ENCODE data around the gene SLC52A3.

The SLC52A3 gene

DNA sequence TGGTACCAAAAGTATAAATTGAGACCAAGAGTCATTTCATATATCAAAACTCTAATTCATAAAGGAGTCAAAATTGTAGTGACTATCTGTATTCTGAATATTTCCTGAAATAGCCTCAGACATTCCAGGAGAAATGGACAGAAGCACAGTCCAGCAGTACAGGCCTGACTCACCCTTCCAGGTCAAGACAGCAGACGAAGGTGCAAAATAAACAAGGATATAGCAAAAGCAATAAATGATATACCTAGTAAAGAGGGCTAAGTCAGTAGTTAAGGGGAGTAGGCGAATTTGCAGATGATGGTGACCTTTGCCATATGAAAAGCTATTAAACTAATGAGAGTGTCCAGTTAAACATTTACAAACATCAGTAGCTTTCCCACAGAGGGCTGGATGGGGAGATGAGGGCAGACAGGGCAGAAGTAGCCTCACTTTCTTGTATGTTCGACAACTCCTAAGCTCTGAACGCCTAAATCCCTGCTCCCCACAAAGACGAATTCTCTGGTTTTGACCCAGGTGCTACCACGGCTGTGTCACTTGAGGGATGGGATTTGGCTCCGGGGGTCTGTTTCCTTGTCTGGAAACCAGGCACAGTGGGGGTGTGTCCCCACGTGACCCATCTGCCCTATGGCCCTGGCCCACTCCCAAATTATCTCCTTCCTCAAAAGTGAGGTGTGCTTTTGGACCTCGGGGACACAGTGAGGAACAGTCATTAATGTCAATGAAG lies 3.6 kb upstream of the SLC52A3 start:
- Histone ChIP-seq H3K4me1 (ENCODE audit: control insufficient read depth in 1 of 2, insufficient read depth in 2 of 2, low read length in 2 of 2) (peaks cover 0 to 5% of the 10 kb centered on the region in 2 experiments), H2AFZ (ENCODE audit: insufficient read depth, low read length, poor library complexity) (no peak overlapping the region), H3K4me3 (ENCODE audit: low read depth, low read length) (no peak overlapping the region), H3K14ac (ENCODE audit: low read length) (no peak overlapping the region), H4K12ac (ENCODE audit: low read depth, low read length) (no peak overlapping the region), H4K91ac (ENCODE audit: low read depth, low read length) (no peak overlapping the region), H3K79me1 (ENCODE audit: low read length) (no peaks in the 10 kb centered on the region), H3K36me3 (ENCODE audit: control insufficient read depth in 1 of 2, insufficient read depth in 2 of 2, low read length in 2 of 2) (no peaks in the 10 kb centered on the region), H2BK5ac (ENCODE audit: low read depth, low read length, poor library complexity) (no peak overlapping the region), H3K27ac (ENCODE audit: low read depth, low read length) (no peak overlapping the region), H3K9ac (ENCODE audit: low read length) (no peak overlapping the region), H4K8ac (ENCODE audit: low read depth, low read length) (no peak overlapping the region), H3K9me3 (ENCODE audit: insufficient read depth, low read depth, low read length) (no peaks in the 10 kb centered on the region), H3K4ac (ENCODE audit: low read depth, low read length) (no peak overlapping the region), H3K79me2 (ENCODE audit: control insufficient read depth, insufficient read depth, low read length, poor library complexity) (no peaks in the 10 kb centered on the region), H3K18ac (ENCODE audit: low read length) (no peak overlapping the region), H3K27me3 (ENCODE audit: insufficient read depth, low read length) (no peaks in the 10 kb centered on the region), H3K23ac (ENCODE audit: low read length) (no peak overlapping the region), H2BK12ac (ENCODE audit: low read length) (no peak overlapping the region), H3K4me2 (ENCODE audit: low read length) (no peak overlapping the region), H2BK120ac (ENCODE audit: insufficient read depth, low read length, poor library complexity) (no peak overlapping the region), H2AK5ac (ENCODE audit: low read length) (no peak overlapping the region)
- no CpG with 5 or more reads among the region's 9 CpGs for WGBS (ENCODE audit: extremely low coverage, insufficient coverage, insufficient read length)
- DNase-seq = no peak

DNA sequence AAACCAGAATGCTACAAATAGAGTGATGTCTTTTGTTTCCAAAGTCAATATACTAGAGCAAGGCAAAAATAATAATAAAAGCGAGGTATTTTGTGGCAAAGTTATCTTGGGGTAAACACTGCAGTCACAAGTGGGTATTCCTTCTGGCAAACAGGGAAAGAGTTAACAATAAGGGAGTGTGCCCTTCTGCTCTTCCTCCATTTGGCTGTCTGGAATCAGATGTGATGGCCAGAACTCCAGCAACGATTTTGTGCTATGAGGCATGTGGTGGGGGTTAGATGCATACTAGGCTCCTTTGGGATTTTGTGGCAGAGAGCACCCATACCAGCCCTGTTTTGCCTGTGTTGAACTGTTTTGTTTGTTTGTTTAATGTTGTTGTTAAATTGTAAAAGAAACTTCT lies 2.4 kb upstream of the SLC52A3 start:
- H3K23ac ChIP-seq (ENCODE audit: low read length) = no peak overlapping the region
- no peak overlapping the region for H3K4ac ChIP-seq (ENCODE audit: low read depth, low read length)
- no peak overlapping the region for H2BK12ac ChIP-seq (ENCODE audit: low read length)
- no peak overlapping the region for H3K14ac ChIP-seq (ENCODE audit: low read length)
- no peak overlapping the region for H3K9ac ChIP-seq (ENCODE audit: low read length)
- H2BK5ac ChIP-seq (ENCODE audit: low read depth, low read length, poor library complexity) = no peak overlapping the region
- DNase-seq = no peak
- no peak overlapping the region for H2AFZ ChIP-seq (ENCODE audit: insufficient read depth, low read length, poor library complexity)
- no peaks in the 10 kb centered on the region for H3K27me3 ChIP-seq (ENCODE audit: insufficient read depth, low read length)
- H3K79me1 ChIP-seq (ENCODE audit: low read length) = no peaks in the 10 kb centered on the region
- no peak overlapping the region for H3K4me3 ChIP-seq (ENCODE audit: low read depth, low read length)
- H4K91ac ChIP-seq (ENCODE audit: low read depth, low read length) = no peak overlapping the region
- no peak overlapping the region for H3K27ac ChIP-seq (ENCODE audit: low read depth, low read length)
- H4K12ac ChIP-seq (ENCODE audit: low read depth, low read length) = no peak overlapping the region
- no peaks in the 10 kb centered on the region for H3K36me3 ChIP-seq (ENCODE audit: control insufficient read depth in 1 of 2, insufficient read depth in 2 of 2, low read length in 2 of 2)
- no peak overlapping the region for H2AK5ac ChIP-seq (ENCODE audit: low read length)
- H3K4me1 ChIP-seq (ENCODE audit: control insufficient read depth in 1 of 2, insufficient read depth in 2 of 2, low read length in 2 of 2) = peaks cover 0 to 3% of the 10 kb centered on the region in 2 experiments
- no peak overlapping the region for H2BK120ac ChIP-seq (ENCODE audit: insufficient read depth, low read length, poor library complexity)
- no peak overlapping the region for H3K4me2 ChIP-seq (ENCODE audit: low read length)
- H3K9me3 ChIP-seq (ENCODE audit: insufficient read depth, low read depth, low read length) = no peaks in the 10 kb centered on the region
- no CpG with 5 or more reads among the region's 2 CpGs for WGBS (ENCODE audit: extremely low coverage, insufficient coverage, insufficient read length)
- no peak overlapping the region for H3K18ac ChIP-seq (ENCODE audit: low read length)
- H3K79me2 ChIP-seq (ENCODE audit: control insufficient read depth, insufficient read depth, low read length, poor library complexity) = no peaks in the 10 kb centered on the region
- H4K8ac ChIP-seq (ENCODE audit: low read depth, low read length) = no peak overlapping the region

DNA sequence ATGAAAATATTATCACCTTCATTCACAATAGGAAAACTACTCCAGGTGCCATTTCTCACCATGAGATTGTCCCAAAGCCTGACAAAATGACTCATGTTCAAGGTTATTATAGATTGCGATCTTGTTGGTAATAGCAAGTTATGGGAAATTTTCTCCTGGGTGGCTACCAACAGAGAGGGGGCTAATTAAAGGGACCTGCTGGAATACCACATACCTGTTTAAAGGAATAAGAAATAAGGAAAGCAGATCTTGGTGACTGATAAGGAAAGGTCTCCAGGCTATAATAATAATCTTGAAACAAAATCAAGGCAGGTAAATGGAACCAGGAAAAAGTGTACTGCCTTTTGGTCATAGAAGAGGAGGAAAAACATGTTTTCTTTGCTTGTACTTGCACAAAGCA lies 1.4 kb downstream of the SLC52A3 start:
- H4K91ac ChIP-seq (ENCODE audit: low read depth, low read length) = no peak overlapping the region
- no peak overlapping the region for H2AFZ ChIP-seq (ENCODE audit: insufficient read depth, low read length, poor library complexity)
- no peak overlapping the region for H3K9ac ChIP-seq (ENCODE audit: low read length)
- H3K27ac ChIP-seq (ENCODE audit: low read depth, low read length) = no peak overlapping the region
- H3K4me2 ChIP-seq (ENCODE audit: low read length) = no peak overlapping the region
- no peak overlapping the region for H4K12ac ChIP-seq (ENCODE audit: low read depth, low read length)
- DNase-seq = peak; percentile 13 to 58
- no peaks in the 10 kb centered on the region for H3K79me2 ChIP-seq (ENCODE audit: control insufficient read depth, insufficient read depth, low read length, poor library complexity)
- H3K4me3 ChIP-seq (ENCODE audit: low read depth, low read length) = no peak overlapping the region
- no peak overlapping the region for H3K23ac ChIP-seq (ENCODE audit: low read length)
- H3K18ac ChIP-seq (ENCODE audit: low read length) = no peak overlapping the region
- WGBS (ENCODE audit: extremely low coverage, insufficient coverage, insufficient read length) = no CpG with 5 or more reads among the region's 1 CpG
- H2AK5ac ChIP-seq (ENCODE audit: low read length) = no peak overlapping the region
- H3K27me3 ChIP-seq (ENCODE audit: insufficient read depth, low read length) = no peaks in the 10 kb centered on the region
- no peak overlapping the region for H2BK5ac ChIP-seq (ENCODE audit: low read depth, low read length, poor library complexity)
- no peak overlapping the region for H3K14ac ChIP-seq (ENCODE audit: low read length)
- H4K8ac ChIP-seq (ENCODE audit: low read depth, low read length) = no peak overlapping the region
- no peaks in the 10 kb centered on the region for H3K4me1 ChIP-seq (ENCODE audit: control insufficient read depth in 1 of 2, insufficient read depth in 2 of 2, low read length in 2 of 2)
- H3K79me1 ChIP-seq (ENCODE audit: low read length) = no peaks in the 10 kb centered on the region
- H3K36me3 ChIP-seq (ENCODE audit: control insufficient read depth in 1 of 2, insufficient read depth in 2 of 2, low read length in 2 of 2) = no peaks in the 10 kb centered on the region
- no peak overlapping the region for H2BK120ac ChIP-seq (ENCODE audit: insufficient read depth, low read length, poor library complexity)
- no peaks in the 10 kb centered on the region for H3K9me3 ChIP-seq (ENCODE audit: insufficient read depth, low read depth, low read length)
- H3K4ac ChIP-seq (ENCODE audit: low read depth, low read length) = no peak overlapping the region
- H2BK12ac ChIP-seq (ENCODE audit: low read length) = no peak overlapping the region

DNA sequence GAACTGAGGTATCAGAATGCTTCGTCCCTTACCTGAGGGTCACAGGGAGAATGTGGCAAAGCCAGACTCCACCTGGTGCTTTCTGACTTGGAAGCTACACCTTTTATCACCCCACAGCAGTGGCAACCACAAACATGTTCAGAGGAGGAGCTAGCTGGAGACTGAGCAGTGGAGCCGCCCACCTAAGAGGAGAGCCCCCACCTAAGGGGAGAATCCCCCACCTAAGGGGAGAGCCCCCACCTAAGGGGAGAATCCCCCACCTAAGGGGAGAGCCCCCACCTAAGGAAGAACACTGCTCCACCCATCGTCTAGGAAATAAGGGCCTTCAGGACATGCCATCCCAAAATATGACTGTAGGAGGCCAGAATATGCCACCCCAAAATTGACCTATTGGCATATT lies 4.0 kb downstream of the SLC52A3 start:
- Histone ChIP-seq H2BK12ac (ENCODE audit: low read length) (no peak overlapping the region), H2BK5ac (ENCODE audit: low read depth, low read length, poor library complexity) (no peak overlapping the region), H3K79me1 (ENCODE audit: low read length) (no peaks in the 10 kb centered on the region), H3K14ac (ENCODE audit: low read length) (no peak overlapping the region), H3K18ac (ENCODE audit: low read length) (no peak overlapping the region), H3K23ac (ENCODE audit: low read length) (no peak overlapping the region), H4K8ac (ENCODE audit: low read depth, low read length) (no peak overlapping the region), H3K79me2 (ENCODE audit: control insufficient read depth, insufficient read depth, low read length, poor library complexity) (no peaks in the 10 kb centered on the region), H4K91ac (ENCODE audit: low read depth, low read length) (no peak overlapping the region), H3K4ac (ENCODE audit: low read depth, low read length) (no peak overlapping the region), H3K27ac (ENCODE audit: low read depth, low read length) (no peak overlapping the region), H3K9me3 (ENCODE audit: insufficient read depth, low read depth, low read length) (no peaks in the 10 kb centered on the region), H3K4me1 (ENCODE audit: control insufficient read depth in 1 of 2, insufficient read depth in 2 of 2, low read length in 2 of 2) (peaks cover 3 to 5% of the 10 kb centered on the region in 2 experiments), H2AK5ac (ENCODE audit: low read length) (no peak overlapping the region), H2BK120ac (ENCODE audit: insufficient read depth, low read length, poor library complexity) (no peak overlapping the region), H2AFZ (ENCODE audit: insufficient read depth, low read length, poor library complexity) (no peak overlapping the region), H3K4me3 (ENCODE audit: low read depth, low read length) (no peak overlapping the region), H3K4me2 (ENCODE audit: low read length) (no peak overlapping the region), H3K9ac (ENCODE audit: low read length) (no peak overlapping the region), H3K36me3 (ENCODE audit: control insufficient read depth in 1 of 2, insufficient read depth in 2 of 2, low read length in 2 of 2) (no peaks in the 10 kb centered on the region), H3K27me3 (ENCODE audit: insufficient read depth, low read length) (no peaks in the 10 kb centered on the region), H4K12ac (ENCODE audit: low read depth, low read length) (no peak overlapping the region)
- no peak for DNase-seq
- WGBS (ENCODE audit: extremely low coverage, insufficient coverage, insufficient read length) = no CpG with 5 or more reads among the region's 3 CpGs
